ENCODE measurements around the gene P2RX7.
"Not testable (repeated sequence)": the region's sequence is repeated elsewhere in the genome, so short reads cannot be mapped to it uniquely, and the experiment has no call there.

Gene P2RX7

DNA sequence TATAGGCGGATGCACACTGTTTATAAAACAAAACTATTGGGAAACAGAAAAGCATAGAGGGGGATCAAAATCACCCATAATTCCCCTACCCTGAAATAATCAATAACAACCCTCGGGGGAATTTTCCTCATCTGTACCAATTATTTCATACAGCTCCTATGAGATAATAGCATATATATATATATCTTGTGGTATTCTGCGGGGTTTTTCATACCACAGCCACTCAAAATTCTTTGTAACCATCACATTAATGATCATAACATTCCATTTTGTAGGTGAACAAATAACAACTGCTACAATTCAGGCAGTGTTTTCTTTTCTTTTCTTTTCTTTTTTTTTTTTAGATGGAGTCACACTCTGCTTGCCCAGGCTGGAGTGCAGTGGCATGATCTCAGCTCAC, 35.3 kb downstream of the P2RX7 start:
- no peak for DNase-seq (ENCODE audit: insufficient read length, low spot score)
- FAIRE-seq, result no peak

GRCh38 chr12:121170151-121170550, 37.5 kb downstream of the P2RX7 start:
- FAIRE-seq (no peak), DNase-seq (ENCODE audit: insufficient read length, low spot score) (no peak)

DNA sequence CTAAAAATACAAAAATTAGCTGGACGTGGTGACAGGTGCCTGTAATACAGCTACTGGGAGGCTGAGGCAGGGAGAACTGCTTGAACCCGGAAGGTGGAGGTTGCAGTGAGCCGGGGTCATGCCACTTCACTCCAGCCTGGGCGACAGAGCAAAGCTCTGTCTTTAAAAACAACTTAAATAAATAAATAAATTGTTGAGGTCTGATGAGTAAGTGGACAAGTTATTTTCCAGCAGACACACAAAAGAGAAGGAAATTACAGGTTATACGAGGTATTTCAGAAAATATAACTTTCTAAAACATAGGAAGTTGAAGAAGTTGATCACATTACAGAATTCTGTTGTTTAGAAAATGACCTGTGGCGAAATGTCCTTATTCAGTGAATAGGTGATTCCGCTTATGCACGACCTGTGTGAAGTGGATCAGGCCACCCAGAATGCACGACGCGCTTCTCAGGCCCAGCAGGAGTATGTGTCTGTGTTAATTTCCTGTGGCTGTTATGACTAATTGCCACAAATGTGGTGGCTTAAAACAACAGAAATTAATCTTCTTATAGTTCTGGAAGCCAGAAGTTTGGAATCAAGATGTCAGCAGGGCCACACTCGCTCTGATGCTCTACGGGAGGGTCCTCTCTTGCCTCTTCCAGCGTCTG, 38.1 kb downstream of the P2RX7 start:
- FAIRE-seq (no peak), DNase-seq (ENCODE audit: insufficient read length, low spot score) (no peak)

DNA sequence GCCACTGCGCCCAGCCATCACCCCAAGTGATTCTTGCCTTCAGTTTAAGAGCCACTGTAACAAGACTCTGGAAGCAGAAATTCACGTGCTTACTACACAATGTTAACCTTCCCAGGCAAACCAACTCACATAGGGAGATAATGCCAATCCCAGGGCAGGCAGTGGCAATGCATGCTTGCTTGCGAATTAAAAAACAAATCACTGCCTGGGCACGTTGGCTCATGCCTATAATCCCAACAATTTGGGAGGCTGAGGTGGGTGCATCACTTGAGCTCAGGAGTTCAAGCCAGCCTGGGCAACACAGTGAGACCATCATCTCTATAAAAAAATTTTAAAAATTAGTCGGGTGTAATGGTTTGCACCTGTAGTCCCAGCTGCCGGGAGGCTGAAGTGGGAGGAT, 39.5 kb downstream of the P2RX7 start:
- FAIRE-seq (no peak), DNase-seq (ENCODE audit: insufficient read length, low spot score) (no peak)

GRCh38 chr12:121175383-121176119, 42.9 kb downstream of the P2RX7 start:
- DNase-seq (ENCODE audit: insufficient read length, low spot score), result no peak
- no peak for FAIRE-seq

DNA sequence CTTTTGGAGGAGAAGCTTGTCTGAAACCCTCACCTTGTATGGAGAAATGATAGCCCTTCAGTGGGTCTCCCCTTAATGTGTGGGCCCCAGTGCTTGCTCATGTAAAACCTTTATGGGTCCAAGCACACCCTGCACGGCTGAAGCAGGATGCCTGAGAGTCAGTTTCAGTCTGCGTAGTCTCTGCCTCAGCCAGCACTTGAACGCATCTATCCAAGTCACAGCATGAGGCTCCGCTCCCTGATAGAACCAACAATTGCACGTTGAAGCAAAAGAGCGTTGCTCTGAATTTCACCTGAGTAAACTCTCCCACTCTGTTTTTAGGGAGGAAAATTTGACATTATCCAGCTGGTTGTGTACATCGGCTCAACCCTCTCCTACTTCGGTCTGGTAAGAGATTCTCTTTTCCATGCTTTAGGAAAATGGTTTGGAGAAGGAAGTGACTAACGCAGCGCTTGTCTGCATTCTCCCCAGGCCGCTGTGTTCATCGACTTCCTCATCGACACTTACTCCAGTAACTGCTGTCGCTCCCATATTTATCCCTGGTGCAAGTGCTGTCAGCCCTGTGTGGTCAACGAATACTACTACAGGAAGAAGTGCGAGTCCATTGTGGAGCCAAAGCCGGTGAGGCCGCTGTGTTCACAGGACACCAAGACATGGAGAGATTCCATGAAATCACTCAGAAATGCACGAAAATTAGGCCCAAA, 44.3 kb downstream of the P2RX7 start:
- DNase-seq (ENCODE audit: insufficient read length, low spot score) (no peak), FAIRE-seq (no peak)

- FAIRE-seq (no peak), DNase-seq (ENCODE audit: insufficient read length, low spot score) (no peak)
Measured at GRCh38 chr12:121181181-121181580, 48.5 kb downstream of the P2RX7 start.

DNA sequence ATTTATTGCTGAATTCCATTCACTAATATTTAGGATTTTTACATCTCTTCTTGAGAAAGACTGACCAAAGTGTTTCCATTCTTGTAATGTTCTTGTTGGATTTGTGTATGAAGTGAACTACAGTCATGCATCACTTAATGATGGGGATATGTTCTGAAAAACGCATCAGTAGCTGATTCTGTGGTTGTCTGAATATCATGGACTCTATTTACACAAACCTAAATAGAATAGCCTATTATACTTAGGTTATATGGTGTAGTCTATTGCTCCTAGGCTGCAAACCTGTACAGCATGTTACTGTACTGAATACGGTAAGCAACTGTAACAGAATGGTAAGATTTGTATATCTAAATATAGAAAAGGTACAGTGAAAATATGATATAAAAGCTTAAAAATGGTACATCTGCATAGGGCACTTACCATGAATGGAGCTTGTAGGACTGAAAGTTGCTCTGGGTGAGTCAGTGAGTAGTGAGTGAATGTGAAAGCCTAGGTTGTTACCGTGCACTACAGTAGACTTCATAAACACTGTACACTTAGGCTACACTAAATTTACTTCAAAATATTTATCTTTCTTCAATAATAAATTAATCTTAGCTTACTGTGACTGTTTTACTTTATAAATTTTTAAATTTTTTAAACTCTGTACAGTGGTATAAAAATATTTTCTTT, 49.7 kb downstream of the P2RX7 start:
- FAIRE-seq, result no peak
- DNase-seq (ENCODE audit: insufficient read length, low spot score), result no peak

DNA sequence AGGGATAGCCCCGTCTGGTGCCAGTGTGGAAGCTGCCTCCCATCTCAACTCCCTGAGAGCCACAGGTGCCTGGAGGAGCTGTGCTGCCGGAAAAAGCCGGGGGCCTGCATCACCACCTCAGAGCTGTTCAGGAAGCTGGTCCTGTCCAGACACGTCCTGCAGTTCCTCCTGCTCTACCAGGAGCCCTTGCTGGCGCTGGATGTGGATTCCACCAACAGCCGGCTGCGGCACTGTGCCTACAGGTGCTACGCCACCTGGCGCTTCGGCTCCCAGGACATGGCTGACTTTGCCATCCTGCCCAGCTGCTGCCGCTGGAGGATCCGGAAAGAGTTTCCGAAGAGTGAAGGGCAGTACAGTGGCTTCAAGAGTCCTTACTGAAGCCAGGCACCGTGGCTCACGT, 51.7 kb downstream of the P2RX7 start:
- FAIRE-seq, result no peak

GRCh38 chr12:121184984-121185889, 52.6 kb downstream of the P2RX7 start:
- DNase-seq (ENCODE audit: insufficient read length, low spot score) (no peak), FAIRE-seq (no peak)

More for the DNA sequence above, 51.7 kb downstream of the P2RX7 start:
- peak; percentile 31 for DNase-seq (ENCODE audit: insufficient read length, low spot score)

GRCh38 chr12:121186826-121187225, 54.1 kb downstream of the P2RX7 start:
- DNase-seq (ENCODE audit: insufficient read length, low spot score) (no peak), FAIRE-seq (no peak)

DNA sequence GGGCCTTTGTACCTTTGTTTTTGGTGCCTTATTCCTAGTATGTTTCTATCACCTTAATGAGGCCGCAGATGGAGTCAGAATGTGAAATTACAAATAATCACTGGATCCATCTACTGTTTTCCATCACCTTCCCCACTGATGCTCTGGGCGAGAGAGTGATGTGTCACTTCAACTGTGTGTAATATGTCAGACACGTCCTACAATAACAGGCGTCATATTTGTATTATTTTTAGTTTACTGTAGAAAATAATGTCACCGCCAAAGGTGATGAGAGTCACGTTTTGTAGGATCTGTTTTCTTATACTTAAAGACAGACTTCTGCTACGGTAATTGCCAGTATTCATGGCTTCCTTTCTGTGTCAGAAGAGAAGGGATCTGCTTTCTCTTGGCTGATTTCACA, 54.8 kb downstream of the P2RX7 start:
- DNase-seq (ENCODE audit: insufficient read length, low spot score) (no peak), FAIRE-seq (no peak)

- no peak for DNase-seq (ENCODE audit: insufficient read length, low spot score)
- no peak for FAIRE-seq
Measured at GRCh38 chr12:121188227-121188626, 55.6 kb downstream of the P2RX7 start.

GRCh38 chr12:121189131-121189530, 56.5 kb downstream of the P2RX7 start:
- FAIRE-seq (no peak), DNase-seq (ENCODE audit: insufficient read length, low spot score) (no peak)

DNA sequence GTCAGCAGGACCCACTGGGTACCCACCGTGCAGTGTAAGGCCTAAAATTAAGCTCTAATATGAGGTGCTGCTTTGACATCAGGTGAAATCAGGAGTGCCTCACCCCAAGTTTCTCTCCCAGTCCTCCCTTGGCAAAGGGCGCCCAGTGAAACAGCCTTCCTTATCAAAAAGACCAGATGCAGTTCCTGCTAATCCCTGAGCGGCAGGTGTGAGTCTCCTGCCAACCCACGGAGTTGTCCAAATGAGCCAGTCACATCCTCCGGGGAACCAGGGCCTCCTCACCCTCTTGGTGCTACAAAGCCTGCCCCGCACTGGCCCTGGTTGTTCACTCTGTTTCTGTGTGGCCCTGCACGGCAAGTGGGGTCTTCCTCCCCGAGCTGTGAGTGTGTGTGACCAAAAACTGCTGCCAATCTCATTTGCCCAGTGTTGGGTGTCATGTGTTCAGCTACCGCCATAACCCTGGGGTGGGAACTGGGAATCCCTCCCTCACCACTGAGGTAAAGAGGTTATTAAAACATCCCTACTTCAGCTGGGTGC, 57.0 kb downstream of the P2RX7 start:
- FAIRE-seq, result no peak

DNA sequence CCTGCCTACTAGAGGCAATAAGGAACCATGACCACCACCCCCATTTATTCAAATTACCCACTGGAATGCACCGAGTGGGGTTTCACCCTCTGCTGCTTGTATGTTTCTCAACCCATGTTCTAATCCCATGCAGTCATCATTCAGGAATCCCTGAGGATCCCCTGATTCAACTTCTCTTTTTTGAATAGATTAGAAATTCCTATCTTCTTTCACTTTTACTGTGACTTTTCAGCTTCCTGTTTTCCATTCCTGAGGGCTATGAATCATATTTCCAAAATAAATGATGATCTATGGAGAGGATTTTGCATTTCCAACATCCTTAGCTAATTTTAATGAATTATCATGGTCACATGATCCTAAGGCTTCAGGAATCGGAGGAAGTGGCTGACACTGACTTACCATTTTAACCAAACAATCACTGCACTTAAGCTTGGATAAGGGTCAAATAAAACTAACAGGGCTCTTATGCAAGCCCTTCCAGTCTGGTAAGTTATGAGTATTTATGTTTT, 57.9 kb downstream of the P2RX7 start:
- DNase-seq (ENCODE audit: insufficient read length, low spot score) (peak; percentile 80), FAIRE-seq (no peak)

More for the DNA sequence above, 57.0 kb downstream of the P2RX7 start:
- DNase-seq (ENCODE audit: insufficient read length, low spot score), result no peak

GRCh38 chr12:121191151-121191550, 58.5 kb downstream of the P2RX7 start:
- DNase-seq (ENCODE audit: insufficient read length, low spot score), result no peak
- FAIRE-seq, result no peak

DNA sequence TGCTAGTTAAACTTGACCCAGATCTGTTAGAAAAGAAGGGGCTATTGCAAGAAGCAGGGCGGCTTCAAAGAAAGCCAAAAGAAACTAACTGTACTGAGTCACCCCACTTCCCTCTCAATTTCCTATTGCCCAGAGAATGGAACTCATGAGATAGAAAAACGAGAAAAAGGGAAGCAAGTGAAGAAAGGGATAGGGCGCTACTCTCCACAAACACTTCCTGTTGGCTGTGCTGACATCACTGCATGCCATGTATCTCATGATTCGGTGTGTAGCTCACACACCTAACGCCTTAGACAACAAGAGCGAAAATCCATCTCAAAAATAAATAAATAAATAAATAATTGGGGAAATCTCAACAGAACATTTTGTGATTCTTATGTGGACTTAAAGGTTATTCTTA, 64.2 kb downstream of the P2RX7 start:
- no peak for FAIRE-seq
- no peak for DNase-seq (ENCODE audit: insufficient read length, low spot score)

DNA sequence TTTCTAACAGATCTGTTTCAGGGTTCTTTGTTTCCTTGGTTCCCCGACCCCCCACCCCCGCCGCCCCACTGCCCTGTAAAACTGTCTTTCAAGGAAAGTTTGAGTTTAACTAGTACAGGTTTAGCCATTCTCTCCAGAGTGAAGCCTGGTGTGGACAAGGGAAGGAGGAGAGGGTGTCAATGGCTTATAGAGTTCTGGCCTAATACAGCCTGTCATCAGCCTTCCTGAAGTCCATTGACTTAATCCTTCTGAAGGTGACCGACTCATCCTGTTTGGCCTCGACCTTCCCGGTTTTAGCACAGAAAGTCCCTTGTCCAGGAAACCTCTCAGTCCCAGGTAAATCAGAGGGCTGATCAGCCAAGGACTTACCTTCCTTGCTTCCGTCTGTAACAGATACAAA, 66.3 kb downstream of the P2RX7 start:
- no peak for DNase-seq (ENCODE audit: insufficient read length, low spot score)
- no peak for FAIRE-seq

- FAIRE-seq; DNase-seq (ENCODE audit: insufficient read length, low spot score): not testable (repeated sequence)
Measured at GRCh38 chr12:121201140-121201539, 68.5 kb downstream of the P2RX7 start.

All from HTR-8/SVneo (cell line).